H1 (cell line): ENCODE measurements around the gene TUT1. TPM values are rescaled to one million over a fixed set of nuclear protein-coding genes. Genes with fewer than 3 reads are reported as not detected.

Experiments
- CTCF ChIA-PET: fragments of 300-600 bp; sonication (Branson Sonifier 250); formaldehyde crosslinking; loops from one replicate; lab custom pipeline; 2021; ENCODE audit not compliant: partially characterized antibody; lab: Charles Lee
- POLR2A ChIA-PET: fragments of 300-600 bp; sonication (Branson Sonifier 250); formaldehyde crosslinking; loops from one replicate; lab custom pipeline; 2021; ENCODE audit warnings: inconsistent platforms; ENCODE audit not compliant: partially characterized antibody; lab: Charles Lee
- DNase-seq, 2 experiments: peaks; one replicate each; pipeline versions ENCODE4 v3.0.0 to v3.0.0-alpha.2; 2010 to 2022; ENCODE audit warnings: low spot score in 2 of 2, low read depth in 1 of 2, mixed read lengths in 1 of 2
- FAIRE-seq: peaks from 2 replicates; lab custom pipeline; 2011; peaks lifted over from hg19 to GRCh38; lab: Jason Lieb, UNC
- H2AFZ ChIP-seq: 2 replicates; pipeline ENCODE4 v1.8.1; 2012; ENCODE audit warnings: low read length, inconsistent platforms
- H2AK5ac ChIP-seq: 2 replicates; pipeline ENCODE4 v1.6.1; 2013; ENCODE audit warnings: low read depth, low read length
- H2BK120ac ChIP-seq: replicated peaks from 2 replicates; pipeline ENCODE3; 2013; ENCODE audit warnings: low read depth, low read length, inconsistent platforms
- H2BK12ac ChIP-seq: 2 replicates; pipeline ENCODE4 v1.6.1; 2013; ENCODE audit warnings: low read depth, low read length
- H2BK15ac ChIP-seq: 2 replicates; pipeline ENCODE4 v1.6.1; 2013; ENCODE audit warnings: low read length
- H2BK20ac ChIP-seq: 2 replicates; pipeline ENCODE4 v1.6.1; 2013; ENCODE audit warnings: low read length
- H2BK5ac ChIP-seq: 2 replicates; pipeline ENCODE4 v1.6.1; 2013; ENCODE audit warnings: low read depth, low read length
- H3K14ac ChIP-seq: 2 replicates; pipeline ENCODE4 v1.6.1; 2013; ENCODE audit warnings: inconsistent platforms; ENCODE audit not compliant: insufficient read length
- H3K18ac ChIP-seq: 2 replicates; pipeline ENCODE4 v1.6.1; 2013; ENCODE audit warnings: low read length; ENCODE audit errors: extremely low read depth
- H3K23ac ChIP-seq: 2 replicates; pipeline ENCODE4 v1.6.1; 2013; ENCODE audit warnings: inconsistent platforms; ENCODE audit not compliant: insufficient read length
- H3K23me2 ChIP-seq: 2 replicates; pipeline ENCODE4 v1.6.1; 2013; ENCODE audit warnings: low read depth, low read length
- H3K27ac ChIP-seq: 2 replicates; pipeline ENCODE4 v1.6.1; 2011; ENCODE audit warnings: low read depth, low read length, inconsistent platforms
- H3K27me3 ChIP-seq, 4 experiments: replicated peaks in 1 of 4; 1 replicate in 1 of 4; 2 replicates in 3 of 4; pipeline versions ENCODE4 v1.6.1 to v1.8.1; 2011 to 2013; ENCODE audit warnings: low read length in 3 of 4, mild to moderate bottlenecking in 3 of 4, inconsistent platforms in 2 of 4, mixed read lengths in 2 of 4, moderate library complexity in 1 of 4; ENCODE audit not compliant: control insufficient read depth in 3 of 4, insufficient read depth in 3 of 4; ENCODE audit errors: extremely low read depth in 1 of 4
- H3K36me3 ChIP-seq, 4 experiments: 2 replicates each; pipeline versions ENCODE4 v1.6.1 to v1.8.1; 2011 to 2013; ENCODE audit warnings: mild to moderate bottlenecking in 4 of 4, low read length in 3 of 4, moderate library complexity in 2 of 4, control low read depth in 1 of 4, inconsistent platforms in 1 of 4; ENCODE audit not compliant: insufficient read depth in 4 of 4, control insufficient read depth in 2 of 4
- H3K4ac ChIP-seq: replicated peaks from 2 replicates; pipeline ENCODE3; 2013; ENCODE audit warnings: low read length, low read depth, mixed read lengths, inconsistent platforms; ENCODE audit not compliant: insufficient read length
- H3K4me1 ChIP-seq, 4 experiments: replicated peaks in 1 of 4; 1 replicate in 1 of 4; 2 replicates in 3 of 4; pipeline versions ENCODE4 v1.6.1 to v1.8.1; 2011 to 2013; ENCODE audit warnings: low read length in 3 of 4, inconsistent platforms in 2 of 4, mixed read lengths in 1 of 4; ENCODE audit not compliant: insufficient read depth in 4 of 4, control insufficient read depth in 3 of 4
- H3K4me2 ChIP-seq, 2 experiments: 2 replicates each; pipeline versions ENCODE4 v1.6.1 to v1.8.1; 2011 to 2013; ENCODE audit warnings: low read depth in 2 of 2, low read length in 2 of 2, control low read depth in 1 of 2, inconsistent platforms in 1 of 2, mild to moderate bottlenecking in 1 of 2; ENCODE audit not compliant: insufficient read depth in 1 of 2
- H3K4me3 ChIP-seq, 4 experiments: fragments of 200-600, 300-600 bp in 1 of 4; sonication (generic), shearing (Covaris generic), sonication (Bioruptor Twin) in 1 of 4; 2 replicates each; pipeline versions ENCODE4 v1.5.1 to v1.8.1; 2011 to 2016; ENCODE audit warnings: low read length in 4 of 4, low read depth in 3 of 4, control low read depth in 2 of 4, inconsistent platforms in 2 of 4, mild to moderate bottlenecking in 2 of 4, mixed read lengths in 1 of 4, moderate library complexity in 1 of 4; ENCODE audit not compliant: insufficient read depth in 2 of 4; ENCODE audit errors: extremely low read depth in 1 of 4
- H3K56ac ChIP-seq: replicated peaks from 2 replicates; pipeline ENCODE3; 2013; ENCODE audit warnings: low read depth, mild to moderate bottlenecking, mixed read lengths, low read length, inconsistent platforms; ENCODE audit not compliant: insufficient read length
- H3K79me1 ChIP-seq: 2 replicates; pipeline ENCODE4 v1.6.1; 2013; ENCODE audit warnings: low read depth, low read length, control low read depth
- H3K79me2 ChIP-seq, 2 experiments: 2 replicates each; pipeline versions ENCODE4 v1.6.1 to v1.8.1; 2012 to 2013; ENCODE audit warnings: low read length in 2 of 2, mild to moderate bottlenecking in 2 of 2, inconsistent platforms in 1 of 2; ENCODE audit not compliant: insufficient read depth in 2 of 2, control insufficient read depth in 1 of 2
- H3K9ac ChIP-seq, 4 experiments: replicated peaks in 1 of 4; 1 replicate in 1 of 4; 2 replicates in 3 of 4; pipeline versions ENCODE4 v1.6.1 to v1.8.1; 2011 to 2013; ENCODE audit warnings: low read depth in 3 of 4, low read length in 3 of 4, control low read depth in 2 of 4, mild to moderate bottlenecking in 2 of 4, moderate library complexity in 2 of 4, inconsistent platforms in 1 of 4; ENCODE audit errors: extremely low read depth in 1 of 4
- H3K9me3 ChIP-seq, 2 experiments: 2 replicates each; pipeline versions ENCODE4 v1.6.1 to v1.8.1; 2012 to 2013; ENCODE audit warnings: mild to moderate bottlenecking in 2 of 2, moderate library complexity in 2 of 2, control low read depth in 1 of 2, inconsistent platforms in 1 of 2, low read depth in 1 of 2, low read length in 1 of 2, mixed read lengths in 1 of 2; ENCODE audit not compliant: insufficient read depth in 2 of 2
- H4K20me1 ChIP-seq, 2 experiments: replicated peaks in 1 of 2; 2 replicates each; pipeline versions ENCODE3 to v1.8.1; 2011 to 2013; ENCODE audit warnings: inconsistent platforms in 2 of 2, low read length in 2 of 2, mild to moderate bottlenecking in 1 of 2; ENCODE audit not compliant: insufficient read depth in 2 of 2, control insufficient read depth in 1 of 2
- H4K5ac ChIP-seq: 2 replicates; pipeline ENCODE4 v1.6.1; 2013; ENCODE audit warnings: low read length, low read depth, mixed read lengths, inconsistent platforms; ENCODE audit not compliant: insufficient read length
- H4K8ac ChIP-seq: 2 replicates; pipeline ENCODE4 v1.8.0; 2013; ENCODE audit warnings: mild to moderate bottlenecking, moderate library complexity, low read length, inconsistent platforms; ENCODE audit not compliant: insufficient read depth; ENCODE audit errors: extremely low read depth
- H4K91ac ChIP-seq: replicated peaks from 2 replicates; pipeline ENCODE3; 2013; ENCODE audit warnings: low read length, mixed read lengths, inconsistent platforms; ENCODE audit not compliant: insufficient read length
- EZH2 ChIP-seq: fragments of 200-600 bp; sonication (generic); IDR thresholded peaks from 2 replicates; pipeline ENCODE4 v1.7.1; 2012; ENCODE audit warnings: low read depth, mild to moderate bottlenecking, moderate library complexity, low read length, inconsistent platforms; ENCODE audit not compliant: severe bottlenecking
- FOSL1 ChIP-seq: IDR thresholded peaks from 2 replicates; pipeline ENCODE4 v1.6.1; 2011; ENCODE audit warnings: mild to moderate bottlenecking, low read depth, low read length, moderate library complexity; ENCODE audit not compliant: insufficient read depth
- KDM1A ChIP-seq: fragments of 200-600, 300-600 bp; sonication (generic); IDR thresholded peaks from 2 replicates; pipeline ENCODE4 v1.7.1; 2016; ENCODE audit warnings: mild to moderate bottlenecking, low read length, borderline replicate concordance
- MAFK ChIP-seq: IDR thresholded peaks from 2 replicates; pipeline ENCODE4 v1.6.1; 2012; ENCODE audit warnings: low read depth, mild to moderate bottlenecking, improper control_type of control experiment, low read length
- NANOG ChIP-seq: IDR thresholded peaks from 2 replicates; pipeline ENCODE4 v1.6.1; 2011; ENCODE audit warnings: low read length, low read depth, mild to moderate bottlenecking, inconsistent platforms; ENCODE audit not compliant: insufficient read depth, poor library complexity, severe bottlenecking
- RXRA ChIP-seq: IDR thresholded peaks from 2 replicates; pipeline ENCODE4 v1.6.1; 2011; ENCODE audit warnings: low read depth, mild to moderate bottlenecking, low read length, moderate library complexity; ENCODE audit not compliant: insufficient read depth
- SP4 ChIP-seq: IDR thresholded peaks from 2 replicates; pipeline ENCODE4 v1.6.1; 2012; ENCODE audit warnings: low read length, inconsistent platforms
- WGBS, 2 experiments: shearing (Covaris generic) in 1 of 2; methylation state at CpG; one replicate each; pipeline versions ENCODE4 v1.1.6 to v1.1.7; 2013 to 2015; ENCODE audit warnings: low lambda C conversion rate in 2 of 2, mixed read lengths in 2 of 2, inconsistent platforms in 1 of 2, low coverage in 1 of 2, missing lambda C conversion rate in 1 of 2; ENCODE audit not compliant: insufficient replicate concordance in 2 of 2, insufficient coverage in 1 of 2, insufficient read length in 1 of 2; ENCODE audit errors: extremely low coverage in 1 of 2, missing lambda C conversion rate in 1 of 2; 5-methylcytosine and 5-hydroxymethylcytosine counted together
- polyA plus RNA-seq, 7 experiments: library from polyadenylated mRNA; depleted of rRNA in 3 of 7; stranded (reverse) in 5 of 7; unstranded in 2 of 7; fragments of >200 nt in 5 of 7; fragments of 200-250 nt in 2 of 7; gene quantifications; 1 replicate in 5 of 7; 2 replicates in 1 of 7; 4 replicates in 1 of 7; pipeline versions ENCODE4 v1.2.1 to v1.2.3, GENCODE V29; 2011 to 2013; ENCODE audit warnings: missing spikeins in 2 of 7, mixed read lengths in 2 of 7
- total RNA-seq: library from RNA; stranded (reverse); fragmentation: NEBNext Ultra II Directional; extraction: Animal tissue kit (Norgen Biotek cat#: 25700); gene quantifications from 2 replicates; pipeline ENCODE4 v1.2.1, GENCODE V29; 2021

TUT1 gene
- total and polyA plus RNA-seq, 2 of the 8 experiments (the other 6 are each of a cell fraction or from before 2014, with no cell fraction given), result 17.8 to 24.6 TPM

GRCh38 chr11:62535802-62536201 lies 55.5 kb downstream of the TUT1 start:
- no peak overlapping the region for H2BK5ac ChIP-seq
- no peak overlapping the region for H2BK20ac ChIP-seq
- H3K4me1 ChIP-seq, result peaks cover 0 to 9% (median 4%) of the 10 kb centered on the region in 4 experiments; a peak in 5 of 7 replicates
- no peak overlapping the region for H2AFZ ChIP-seq
- peaks cover 0 to 4% (median 0%) of the 10 kb centered on the region in 4 experiments; a peak in 1 of 8 replicates for H3K36me3 ChIP-seq
- no peak overlapping the region for H3K23ac ChIP-seq
- no peaks in the 10 kb centered on the region; a peak in 1 of 7 replicates for H3K27me3 ChIP-seq
- no peak overlapping the region for H3K4me3 ChIP-seq
- no peak overlapping the region for H4K8ac ChIP-seq
- no peak overlapping the region for H3K4ac ChIP-seq
- H2BK15ac ChIP-seq, result no peak overlapping the region
- no peaks in the 10 kb centered on the region; a peak in 1 of 4 replicates for H3K79me2 ChIP-seq
- no peaks in the 10 kb centered on the region for H4K20me1 ChIP-seq
- POLR2A ChIA-PET, result interaction anchor here (0.7 to 1.6 kb wide), 3 partner anchors 16 to 32 kb away, joined by 3 to 4 read pairs (median 4); no protein-coding TSS in a partner anchor
- H3K23me2 ChIP-seq, result no peaks in the 10 kb centered on the region
- WGBS, 2 experiments, result 88% methylated on average over 10 of the region's 12 CpGs; no CpG with 5 or more reads in 1 of the 2 experiments
- DNase-seq (no peak), FAIRE-seq (no peak)
- CTCF ChIA-PET, result interaction anchor here (0.9 to 5.3 kb wide), 4 partner anchors 34 to 143 kb away, joined by 3 to 27 read pairs (median 8); no protein-coding TSS in a partner anchor
- H2AK5ac ChIP-seq, result no peak overlapping the region
- no peaks in the 10 kb centered on the region; a peak in 1 of 4 replicates for H3K9me3 ChIP-seq
- H3K27ac ChIP-seq, result no peak overlapping the region
- no peak overlapping the region for H4K5ac ChIP-seq
- H4K91ac ChIP-seq, result no peak overlapping the region
- H3K56ac ChIP-seq, result no peak overlapping the region
- TF ChIP-seq KDM1A (no peak), RXRA (no peak), NANOG (no peak), FOSL1 (no peak), MAFK (no peak), EZH2 (no peak), SP4 (no peak)
- no peak overlapping the region for H2BK120ac ChIP-seq
- no peak overlapping the region for H3K18ac ChIP-seq
- no peak overlapping the region for H3K9ac ChIP-seq
- no peak overlapping the region for H3K14ac ChIP-seq
- no peak overlapping the region for H2BK12ac ChIP-seq
- H3K4me2 ChIP-seq, result no peak overlapping the region
- no peaks in the 10 kb centered on the region for H3K79me1 ChIP-seq
